Liver (tissue), 9 donors: ENCODE measurements around the gene NPRL2. TPM values are rescaled to one million over a fixed set of nuclear protein-coding genes. Genes with fewer than 3 reads are reported as not detected.

Source experiments
- DNase-seq: peaks from one replicate; pipeline ENCODE4 v3.0.0-alpha.2; 2017; ENCODE audit warnings: low spot score
- H3K27ac ChIP-seq, 2 donors: one replicate each; pipeline ENCODE4 v1.7.0; 2013; ENCODE audit warnings: inconsistent platforms in 2 of 2, low read length in 2 of 2, control low read depth in 1 of 2, low read depth in 1 of 2, mild to moderate bottlenecking in 1 of 2
- H3K27me3 ChIP-seq, 4 donors: one replicate each; pipeline versions ENCODE4 v1.6.1 to v1.7.0; 2013; ENCODE audit warnings: low read length in 3 of 4, inconsistent platforms in 1 of 4, mild to moderate bottlenecking in 1 of 4, moderate library complexity in 1 of 4; ENCODE audit not compliant: control insufficient read depth in 4 of 4, insufficient read depth in 4 of 4
- H3K36me3 ChIP-seq, 4 donors: one replicate each; pipeline versions ENCODE4 v1.6.1 to v1.7.0; 2013; ENCODE audit warnings: low read length in 3 of 4, mild to moderate bottlenecking in 3 of 4, low read depth in 1 of 4, moderate library complexity in 1 of 4; ENCODE audit not compliant: control insufficient read depth in 4 of 4, insufficient read depth in 3 of 4
- H3K4me1 ChIP-seq, 4 donors: one replicate each; pipeline versions ENCODE4 v1.6.1 to v1.7.0; 2013; ENCODE audit warnings: low read length in 3 of 4, mild to moderate bottlenecking in 3 of 4, moderate library complexity in 1 of 4; ENCODE audit not compliant: control insufficient read depth in 4 of 4, insufficient read depth in 4 of 4
- H3K4me3 ChIP-seq, 3 donors: one replicate each; pipeline versions ENCODE4 v1.6.1 to v1.7.0; 2013; ENCODE audit warnings: low read length in 3 of 3, control low read depth in 1 of 3, low read depth in 1 of 3, mild to moderate bottlenecking in 1 of 3
- H3K9ac ChIP-seq, 2 donors: one replicate each; pipeline ENCODE4 v1.7.0; 2013; ENCODE audit warnings: low read length in 2 of 2, mild to moderate bottlenecking in 2 of 2, moderate library complexity in 2 of 2, control low read depth in 1 of 2, low read depth in 1 of 2
- H3K9me3 ChIP-seq, 4 donors: one replicate each; pipeline versions ENCODE4 v1.6.1 to v1.7.0; 2013; ENCODE audit warnings: low read length in 3 of 4; ENCODE audit not compliant: control insufficient read depth in 4 of 4
- EGR1 ChIP-seq, 2 donors: IDR thresholded peaks; 2 replicates each; pipeline ENCODE4 v1.6.1; 2016 to 2018; ENCODE audit warnings: antibody characterized with exemption in 2 of 2, low read depth in 2 of 2
- FOXA1 ChIP-seq: IDR thresholded peaks from 2 replicates; pipeline ENCODE4 v1.6.1; 2016; ENCODE audit warnings: antibody characterized with exemption
- HNF4A ChIP-seq, 2 donors: conservative IDR thresholded peaks; 2 replicates each; pipeline ENCODE4 v1.6.1; 2016; ENCODE audit warnings: antibody characterized with exemption in 2 of 2, mild to moderate bottlenecking in 2 of 2
- HNF4G ChIP-seq: IDR thresholded peaks from 2 replicates; pipeline ENCODE4 v1.6.1; 2016; ENCODE audit warnings: antibody characterized with exemption
- JUND ChIP-seq, 2 donors: IDR thresholded peaks; 2 replicates each; pipeline ENCODE4 v1.6.1; 2016; ENCODE audit warnings: antibody characterized with exemption in 2 of 2
- NR2F2 ChIP-seq: IDR thresholded peaks from 2 replicates; pipeline ENCODE4 v1.6.1; 2016; ENCODE audit warnings: antibody characterized with exemption
- RAD21 ChIP-seq, 2 donors: IDR thresholded peaks; 2 replicates each; pipeline ENCODE4 v1.6.1; 2016; ENCODE audit warnings: antibody characterized with exemption in 2 of 2, mild to moderate bottlenecking in 2 of 2
- RXRA ChIP-seq, 2 donors: IDR thresholded peaks; 2 replicates each; pipeline ENCODE4 v1.6.1; 2017 to 2018; ENCODE audit warnings: antibody characterized with exemption in 2 of 2, mild to moderate bottlenecking in 1 of 2
- SP1 ChIP-seq: IDR thresholded peaks from 2 replicates; pipeline ENCODE4 v1.6.1; 2018; ENCODE audit warnings: antibody characterized with exemption, mild to moderate bottlenecking
- TAF1 ChIP-seq: conservative IDR thresholded peaks from 2 replicates; pipeline ENCODE4 v1.6.1; 2016; ENCODE audit warnings: antibody characterized with exemption, mild to moderate bottlenecking
- YY1 ChIP-seq: IDR thresholded peaks from 2 replicates; pipeline ENCODE4 v1.6.1; 2016; ENCODE audit warnings: antibody characterized with exemption, mild to moderate bottlenecking
- WGBS: extraction: QIAGEN DNeasy Blood & Tissue Kit; methylation state at CpG from one replicate; pipeline ENCODE4 v1.1.7; 2013; 5-methylcytosine and 5-hydroxymethylcytosine counted together
- polyA plus RNA-seq, 2 donors: library from polyadenylated mRNA; stranded (reverse) in 1 of 2; unstranded in 1 of 2; fragments of 200-250 nt in 1 of 2; fragments of >200 nt in 1 of 2; fragmentation: Nextera tagmentation in 1 of 2; extraction: Ambion mirVana in 1 of 2; gene quantifications; one replicate each; pipeline versions ENCODE4 v1.2.1 to v1.2.3, GENCODE V29; 2013 to 2015
- total RNA-seq, 2 donors: library from RNA; depleted of rRNA; stranded (reverse); fragments of >200 nt; gene quantifications; one replicate each; pipeline ENCODE4 v1.2.3, GENCODE V29; 2014
- TF ChIP-seq, protein P1 (sequence below): fragments of 150-350 bp; IDR thresholded peaks from 2 replicates; pipeline ENCODE4 v1.5.1; 2017; ENCODE audit warnings: improper control_type of control experiment, low read depth, low read length; ENCODE audit not compliant: missing input control
- TF ChIP-seq, protein P2 (sequence below): IDR thresholded peaks from 2 replicates; pipeline ENCODE4 v1.6.1; 2016; ENCODE audit warnings: antibody characterized with exemption
- TF ChIP-seq, protein P3 (sequence below): IDR thresholded peaks from 2 replicates; pipeline ENCODE4 v1.6.1; 2016; ENCODE audit warnings: antibody characterized with exemption
- TF ChIP-seq, protein P4 (sequence below): IDR thresholded peaks from 2 replicates; pipeline ENCODE4 v1.6.1; 2016; ENCODE audit warnings: antibody characterized with exemption, mild to moderate bottlenecking
- donor health status: healthy.
- donor health status: healthy.
- donor health status: healthy.
- donor health status: healthy.
- donor health status: healthy.

Gene NPRL2
- total and polyA plus RNA-seq, 4 donors, result 11.3 to 17.3 (median 14.0) TPM

DNA sequence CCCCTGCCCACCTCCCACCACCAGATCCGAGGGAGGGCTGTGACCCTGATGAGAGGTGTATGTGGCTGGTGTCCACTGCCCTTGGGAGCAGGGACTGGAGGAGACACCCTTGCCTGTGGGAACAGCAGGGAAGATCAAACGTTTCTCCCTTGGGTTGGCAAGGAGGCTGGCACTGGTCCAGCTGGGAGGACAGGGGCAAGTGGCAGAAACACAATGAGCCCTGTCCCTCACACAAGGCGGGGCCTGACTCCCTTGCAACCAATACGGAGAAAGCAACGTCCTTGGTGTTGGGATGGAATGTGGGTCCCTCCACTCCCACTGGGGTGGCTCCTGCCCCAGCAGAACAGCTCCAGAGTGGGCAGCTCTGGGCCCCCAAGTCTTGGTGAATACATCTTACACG is 33.3 kb downstream of the NPRL2 start:
- Histone ChIP-seq H3K27me3 (no peaks in the 10 kb centered on the region), H3K27ac (no peak overlapping the region), H3K9me3 (no peaks in the 10 kb centered on the region), H3K4me3 (no peak overlapping the region), H3K36me3 (peaks cover 0 to 10% (median 2%) of the 10 kb centered on the region in 4 donors), H3K4me1 (peaks cover 15 to 36% (median 32%) of the 10 kb centered on the region in 4 donors), H3K9ac (no peak overlapping the region)
- no peak for TF ChIP-seq NR2F2
- TF ChIP-seq SP1, result no peak
- TF ChIP-seq HNF4A (conservative IDR thresholded peaks at IDR 0.05), result no peak
- TF ChIP-seq, protein P1, sequence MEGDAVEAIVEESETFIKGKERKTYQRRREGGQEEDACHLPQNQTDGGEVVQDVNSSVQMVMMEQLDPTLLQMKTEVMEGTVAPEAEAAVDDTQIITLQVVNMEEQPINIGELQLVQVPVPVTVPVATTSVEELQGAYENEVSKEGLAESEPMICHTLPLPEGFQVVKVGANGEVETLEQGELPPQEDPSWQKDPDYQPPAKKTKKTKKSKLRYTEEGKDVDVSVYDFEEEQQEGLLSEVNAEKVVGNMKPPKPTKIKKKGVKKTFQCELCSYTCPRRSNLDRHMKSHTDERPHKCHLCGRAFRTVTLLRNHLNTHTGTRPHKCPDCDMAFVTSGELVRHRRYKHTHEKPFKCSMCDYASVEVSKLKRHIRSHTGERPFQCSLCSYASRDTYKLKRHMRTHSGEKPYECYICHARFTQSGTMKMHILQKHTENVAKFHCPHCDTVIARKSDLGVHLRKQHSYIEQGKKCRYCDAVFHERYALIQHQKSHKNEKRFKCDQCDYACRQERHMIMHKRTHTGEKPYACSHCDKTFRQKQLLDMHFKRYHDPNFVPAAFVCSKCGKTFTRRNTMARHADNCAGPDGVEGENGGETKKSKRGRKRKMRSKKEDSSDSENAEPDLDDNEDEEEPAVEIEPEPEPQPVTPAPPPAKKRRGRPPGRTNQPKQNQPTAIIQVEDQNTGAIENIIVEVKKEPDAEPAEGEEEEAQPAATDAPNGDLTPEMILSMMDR, result no peak
- no peak for TF ChIP-seq YY1
- no peak for TF ChIP-seq JUND (IDR thresholded peaks at IDR 0.05)
- no peak for TF ChIP-seq RXRA (IDR thresholded peaks at IDR 0.05)
- no peak for TF ChIP-seq FOXA1
- no peak for TF ChIP-seq HNF4G
- no peak for TF ChIP-seq RAD21 (IDR thresholded peaks at IDR 0.05)
- WGBS, result 59% methylated on average over 6 of the region's 6 CpGs
- DNase-seq, result no peak

DNA sequence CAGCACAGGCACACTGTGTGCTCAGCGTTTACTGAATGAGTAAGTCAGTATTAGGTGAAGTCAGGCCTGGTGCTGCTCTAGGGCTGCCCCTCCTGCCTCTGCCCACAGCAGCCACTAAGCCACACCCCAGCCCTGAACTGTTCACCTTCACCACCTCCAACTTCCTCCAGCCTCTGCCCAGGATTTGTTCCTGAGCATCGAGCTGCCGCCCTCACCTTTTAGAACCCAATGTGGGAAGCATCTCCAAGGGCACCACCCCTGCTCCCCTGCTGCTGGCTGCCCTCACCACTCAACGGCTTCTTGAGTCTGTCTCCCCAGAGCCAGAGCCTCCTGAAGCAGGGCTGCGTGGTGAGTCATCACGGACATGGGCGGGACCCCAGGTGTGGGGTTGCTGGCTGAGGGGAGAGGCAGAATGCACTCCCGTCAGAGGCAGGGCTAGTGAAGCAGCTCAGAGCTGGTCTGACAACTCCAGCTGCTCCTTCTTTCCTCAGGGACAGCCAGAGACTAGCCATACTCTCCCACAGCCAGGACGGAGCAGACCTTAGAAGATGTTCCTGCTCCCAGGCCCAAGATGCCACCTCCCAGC is 33.8 kb downstream of the NPRL2 start:
- WGBS, result 76% methylated on average over 9 of the region's 9 CpGs
- Histone ChIP-seq H3K9me3 (no peaks in the 10 kb centered on the region), H3K27ac (no peak overlapping the region), H3K9ac (no peak overlapping the region), H3K36me3 (peaks cover 0 to 10% (median 2%) of the 10 kb centered on the region in 4 donors), H3K27me3 (no peaks in the 10 kb centered on the region), H3K4me3 (no peak overlapping the region), H3K4me1 (peaks cover 12 to 31% (median 27%) of the 10 kb centered on the region in 4 donors)
- DNase-seq, result no peak
- TF ChIP-seq YY1, result no peak
- TF ChIP-seq, protein P1, result no peak
- TF ChIP-seq JUND (IDR thresholded peaks at IDR 0.05), result no peak
- TF ChIP-seq EGR1 (IDR thresholded peaks at IDR 0.05; ENCODE audit: low read depth in 2 of 2), result no peak
- TF ChIP-seq HNF4A (conservative IDR thresholded peaks at IDR 0.05), result no peak
- TF ChIP-seq RAD21 (IDR thresholded peaks at IDR 0.05), result no peak
- TF ChIP-seq FOXA1, result no peak
- no peak for TF ChIP-seq NR2F2
- no peak for TF ChIP-seq TAF1
- no peak for TF ChIP-seq HNF4G
- TF ChIP-seq, protein P2, sequence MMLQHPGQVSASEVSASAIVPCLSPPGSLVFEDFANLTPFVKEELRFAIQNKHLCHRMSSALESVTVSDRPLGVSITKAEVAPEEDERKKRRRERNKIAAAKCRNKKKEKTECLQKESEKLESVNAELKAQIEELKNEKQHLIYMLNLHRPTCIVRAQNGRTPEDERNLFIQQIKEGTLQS, result no peak
- TF ChIP-seq, protein P3, sequence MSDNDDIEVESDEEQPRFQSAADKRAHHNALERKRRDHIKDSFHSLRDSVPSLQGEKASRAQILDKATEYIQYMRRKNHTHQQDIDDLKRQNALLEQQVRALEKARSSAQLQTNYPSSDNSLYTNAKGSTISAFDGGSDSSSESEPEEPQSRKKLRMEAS, result no peak
- TF ChIP-seq, protein P4, sequence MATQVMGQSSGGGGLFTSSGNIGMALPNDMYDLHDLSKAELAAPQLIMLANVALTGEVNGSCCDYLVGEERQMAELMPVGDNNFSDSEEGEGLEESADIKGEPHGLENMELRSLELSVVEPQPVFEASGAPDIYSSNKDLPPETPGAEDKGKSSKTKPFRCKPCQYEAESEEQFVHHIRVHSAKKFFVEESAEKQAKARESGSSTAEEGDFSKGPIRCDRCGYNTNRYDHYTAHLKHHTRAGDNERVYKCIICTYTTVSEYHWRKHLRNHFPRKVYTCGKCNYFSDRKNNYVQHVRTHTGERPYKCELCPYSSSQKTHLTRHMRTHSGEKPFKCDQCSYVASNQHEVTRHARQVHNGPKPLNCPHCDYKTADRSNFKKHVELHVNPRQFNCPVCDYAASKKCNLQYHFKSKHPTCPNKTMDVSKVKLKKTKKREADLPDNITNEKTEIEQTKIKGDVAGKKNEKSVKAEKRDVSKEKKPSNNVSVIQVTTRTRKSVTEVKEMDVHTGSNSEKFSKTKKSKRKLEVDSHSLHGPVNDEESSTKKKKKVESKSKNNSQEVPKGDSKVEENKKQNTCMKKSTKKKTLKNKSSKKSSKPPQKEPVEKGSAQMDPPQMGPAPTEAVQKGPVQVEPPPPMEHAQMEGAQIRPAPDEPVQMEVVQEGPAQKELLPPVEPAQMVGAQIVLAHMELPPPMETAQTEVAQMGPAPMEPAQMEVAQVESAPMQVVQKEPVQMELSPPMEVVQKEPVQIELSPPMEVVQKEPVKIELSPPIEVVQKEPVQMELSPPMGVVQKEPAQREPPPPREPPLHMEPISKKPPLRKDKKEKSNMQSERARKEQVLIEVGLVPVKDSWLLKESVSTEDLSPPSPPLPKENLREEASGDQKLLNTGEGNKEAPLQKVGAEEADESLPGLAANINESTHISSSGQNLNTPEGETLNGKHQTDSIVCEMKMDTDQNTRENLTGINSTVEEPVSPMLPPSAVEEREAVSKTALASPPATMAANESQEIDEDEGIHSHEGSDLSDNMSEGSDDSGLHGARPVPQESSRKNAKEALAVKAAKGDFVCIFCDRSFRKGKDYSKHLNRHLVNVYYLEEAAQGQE, result no peak
